ENCODE data around the gene GATD1. TPM values are rescaled to one million over a fixed set of nuclear protein-coding genes. Genes with fewer than 3 reads are reported as not detected.

GATD1 gene
- total and polyA plus RNA-seq, 9 of the 15 experiments (the other 6 are each of a cell fraction or from before 2014, with no cell fraction given), result 2.8 to 144 (median 36.9) TPM

DNA sequence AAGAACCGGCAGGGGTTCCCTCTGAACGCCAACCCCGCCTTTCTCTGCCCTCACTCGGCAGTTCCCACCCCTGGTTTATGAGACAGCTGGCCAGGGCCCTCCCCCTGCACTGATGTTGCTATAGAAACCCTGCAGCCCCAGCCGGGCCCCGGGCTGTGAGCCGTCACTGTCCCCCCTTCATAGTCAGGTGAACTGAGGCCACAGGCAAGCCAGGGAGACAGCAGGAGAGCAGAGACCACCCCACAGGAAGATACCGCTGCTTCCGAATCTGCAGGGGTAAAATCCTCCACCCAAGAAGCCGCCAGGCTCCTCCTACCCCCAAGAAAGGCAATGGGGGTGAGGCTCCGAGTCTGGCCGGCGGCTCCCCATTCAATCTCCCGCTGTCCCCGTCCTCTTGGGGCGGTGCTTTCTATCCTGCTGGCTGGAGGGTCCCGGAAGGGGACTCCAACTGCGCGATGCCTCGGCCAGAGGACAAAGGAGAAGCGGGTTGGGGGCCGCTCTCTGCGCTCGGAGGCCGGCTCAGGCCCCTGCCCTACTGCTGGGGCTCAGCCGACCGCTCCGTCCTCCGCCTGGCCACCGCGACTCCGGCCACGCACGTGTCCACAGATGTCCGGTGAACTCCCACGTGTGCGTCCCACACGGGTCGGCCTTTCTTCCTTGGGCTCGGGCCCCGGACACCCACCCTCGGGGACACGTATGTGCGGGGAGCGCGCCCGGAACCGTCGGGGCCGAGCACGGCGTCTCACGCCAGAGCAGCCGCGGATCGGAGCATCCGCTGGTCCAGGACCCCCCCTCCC lies 20.2 kb upstream of the GATD1 start (continued):
- peak; percentile 27; the same call in 1 of the 2 replicates for TF ChIP-seq ETV5 (CRISPR knock-in tag; IDR thresholded peaks at IDR 0.05; ENCODE audit: low read depth)
- no peak for TF ChIP-seq ARID2 (IDR thresholded peaks at IDR 0.05)
- TF ChIP-seq RBM14 (IDR thresholded peaks at IDR 0.05; ENCODE audit: borderline replicate concordance, insufficient read depth, low read depth, low read length), result no peak
- TF ChIP-seq YY1 (IDR thresholded peaks at IDR 0.05; ENCODE audit: borderline replicate concordance in 1 of 3, control insufficient read depth in 1 of 3, extremely low read depth in 1 of 3, insufficient read depth in 3 of 3, insufficient read length in 1 of 3, insufficient replicate concordance in 2 of 3, low read depth in 1 of 3, low read length in 2 of 3), result no peak
- TF ChIP-seq ZNF354B (CRISPR knock-in tag; IDR thresholded peaks at IDR 0.05), result no peak
- no peak for TF ChIP-seq ZNF134 (CRISPR knock-in tag; conservative IDR thresholded peaks at IDR 0.05)
- TF ChIP-seq FOXK1 (CRISPR knock-in tag; IDR thresholded peaks at IDR 0.05; ENCODE audit: borderline replicate concordance), result peak; percentile 32; the same call in 1 of the 2 replicates
- TF ChIP-seq L3MBTL2 (IDR thresholded peaks at IDR 0.05), result no peak; the same call in 1 of the 2 replicates
- TF ChIP-seq RFX5 (IDR thresholded peaks at IDR 0.05; ENCODE audit: low read depth, low read length), result no peak
- TF ChIP-seq CTCF (IDR thresholded peaks at IDR 0.05 in 2 of 3, conservative IDR thresholded peaks at IDR 0.05 in 1 of 3; ENCODE audit: insufficient read depth in 2 of 3, low read depth in 1 of 3, low read length in 3 of 3), result no peak
- no peak for TF ChIP-seq TRIM28 (IDR thresholded peaks at IDR 0.05)
- peak; percentile 44 for TF ChIP-seq MXD1 (CRISPR knock-in tag; IDR thresholded peaks at IDR 0.05; ENCODE audit: borderline replicate concordance, poor library complexity, severe bottlenecking)
- TF ChIP-seq PRMT5 (CRISPR knock-in tag; IDR thresholded peaks at IDR 0.05), result peak; percentile 59; the same call in 1 of the 2 replicates
- no peak for TF ChIP-seq SMARCA5 (IDR thresholded peaks at IDR 0.05)
- TF ChIP-seq, protein P1, sequence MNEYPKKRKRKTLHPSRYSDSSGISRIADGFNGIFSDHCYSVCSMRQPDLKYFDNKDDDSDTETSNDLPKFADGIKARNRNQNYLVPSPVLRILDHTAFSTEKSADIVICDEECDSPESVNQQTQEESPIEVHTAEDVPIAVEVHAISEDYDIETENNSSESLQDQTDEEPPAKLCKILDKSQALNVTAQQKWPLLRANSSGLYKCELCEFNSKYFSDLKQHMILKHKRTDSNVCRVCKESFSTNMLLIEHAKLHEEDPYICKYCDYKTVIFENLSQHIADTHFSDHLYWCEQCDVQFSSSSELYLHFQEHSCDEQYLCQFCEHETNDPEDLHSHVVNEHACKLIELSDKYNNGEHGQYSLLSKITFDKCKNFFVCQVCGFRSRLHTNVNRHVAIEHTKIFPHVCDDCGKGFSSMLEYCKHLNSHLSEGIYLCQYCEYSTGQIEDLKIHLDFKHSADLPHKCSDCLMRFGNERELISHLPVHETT (CRISPR knock-in tag; conservative IDR thresholded peaks at IDR 0.05 in 1 of 2, IDR thresholded peaks at IDR 0.05 in 1 of 2), result no peak
- TF ChIP-seq ATF1 (CRISPR knock-in tag; IDR thresholded peaks at IDR 0.05), result no peak
- TF ChIP-seq ATF1 (tag; IDR thresholded peaks at IDR 0.05), result 0 out of 2 replicates have a peak, but pooled peaks have one; percentile 34
- TF ChIP-seq EWSR1 (IDR thresholded peaks at IDR 0.05; ENCODE audit: borderline replicate concordance, low read depth, partially characterized antibody), result no peak
- TF ChIP-seq, protein P2, sequence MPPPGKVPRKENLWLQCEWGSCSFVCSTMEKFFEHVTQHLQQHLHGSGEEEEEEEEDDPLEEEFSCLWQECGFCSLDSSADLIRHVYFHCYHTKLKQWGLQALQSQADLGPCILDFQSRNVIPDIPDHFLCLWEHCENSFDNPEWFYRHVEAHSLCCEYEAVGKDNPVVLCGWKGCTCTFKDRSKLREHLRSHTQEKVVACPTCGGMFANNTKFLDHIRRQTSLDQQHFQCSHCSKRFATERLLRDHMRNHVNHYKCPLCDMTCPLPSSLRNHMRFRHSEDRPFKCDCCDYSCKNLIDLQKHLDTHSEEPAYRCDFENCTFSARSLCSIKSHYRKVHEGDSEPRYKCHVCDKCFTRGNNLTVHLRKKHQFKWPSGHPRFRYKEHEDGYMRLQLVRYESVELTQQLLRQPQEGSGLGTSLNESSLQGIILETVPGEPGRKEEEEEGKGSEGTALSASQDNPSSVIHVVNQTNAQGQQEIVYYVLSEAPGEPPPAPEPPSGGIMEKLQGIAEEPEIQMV (tag; conservative IDR thresholded peaks at IDR 0.05; ENCODE audit: low read depth), result no peak

All from K562 (cell line).